Activated naive CD4-positive, alpha-beta T cell treated with anti-CD3 and anti-CD28 coated beads, Interleukin-2, amount 10 ng/mL, durations not matched to agents 7 days and 5 days (primary cell): ENCODE data around the gene CALCA.

ENCODE experiments used
- CTCF ChIA-PET: fragments of 350-600 bp; sonication (Branson Sonifier 250); formaldehyde crosslinking; loops from one replicate; lab custom pipeline; 2021; ENCODE audit warnings: antibody characterized with exemption; lab: Charles Lee
- DNase-seq: peaks from one replicate; pipeline ENCODE4 v3.0.0-alpha.2; 2020
- H3K27ac Mint-ChIP-seq: one replicate; pipeline ENCODE4 v1.8.0; 2021; ENCODE audit warnings: mild to moderate bottlenecking, moderate library complexity, mixed read lengths
- H3K27me3 Mint-ChIP-seq: one replicate; pipeline ENCODE4 v1.8.0; 2021; ENCODE audit warnings: mild to moderate bottlenecking, mixed read lengths
- H3K36me3 Mint-ChIP-seq: one replicate; pipeline ENCODE4 v1.8.0; 2021; ENCODE audit warnings: mixed read lengths
- H3K4me1 Mint-ChIP-seq: one replicate; pipeline ENCODE4 v1.8.0; 2021; ENCODE audit warnings: mixed read lengths
- H3K4me3 Mint-ChIP-seq: one replicate; pipeline ENCODE4 v1.8.0; 2021; ENCODE audit warnings: mild to moderate bottlenecking, moderate library complexity, mixed read lengths
- H3K9me3 Mint-ChIP-seq: one replicate; pipeline ENCODE4 v1.8.0; 2021; ENCODE audit warnings: mixed read lengths

CALCA gene

DNA sequence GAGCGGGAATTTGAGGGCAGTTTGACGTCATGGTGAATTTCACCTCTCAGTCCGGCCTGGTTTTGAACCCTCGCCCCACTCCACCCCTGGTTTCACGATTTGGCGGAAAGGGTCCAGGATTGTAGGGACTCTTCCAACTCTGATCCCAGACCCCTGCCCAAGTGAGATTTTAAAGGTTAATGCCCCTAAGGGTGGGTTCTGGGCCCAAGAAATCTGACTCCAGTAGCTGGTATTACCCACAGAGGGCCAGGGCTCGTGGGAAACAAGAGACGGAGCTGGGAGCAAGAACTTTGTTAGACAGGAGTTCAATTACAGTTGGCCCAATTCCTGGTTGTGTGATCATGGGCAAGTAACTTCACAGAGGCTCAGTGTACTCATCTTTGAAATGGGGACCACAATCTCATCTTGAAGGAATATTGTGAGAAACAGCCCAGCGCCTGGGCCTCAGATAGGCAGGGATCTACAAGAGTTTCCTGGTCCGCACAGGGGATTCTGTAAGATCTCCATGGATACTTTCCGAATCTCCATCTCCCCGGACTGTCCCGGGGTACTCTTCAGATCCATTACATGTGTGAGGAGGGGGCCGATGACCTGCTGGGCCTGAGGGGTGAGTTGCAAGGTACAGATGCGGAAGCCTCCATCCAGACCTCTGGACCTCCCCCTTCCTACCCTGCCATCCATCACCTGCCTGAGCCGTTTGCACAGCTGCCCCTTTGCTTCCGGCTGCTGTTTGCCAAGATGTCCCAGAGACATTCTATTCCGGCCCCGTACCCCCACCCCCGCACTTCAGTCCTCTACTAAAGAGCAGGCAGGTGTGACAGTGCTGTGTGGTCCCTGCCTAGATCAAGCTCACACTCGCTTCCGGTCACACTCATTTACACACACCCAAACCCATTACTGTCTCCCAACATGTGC lies 687 bp upstream of the CALCA start:
- Mint-ChIP-seq H3K4me1 (peaks cover 32% of the 10 kb centered on the region), H3K9me3 (no peaks in the 10 kb centered on the region), H3K27me3 (peaks cover 92% of the 10 kb centered on the region), H3K36me3 (no peaks in the 10 kb centered on the region), H3K4me3 (peak overlapping the region; percentile 45), H3K27ac (no peak overlapping the region)
- no peak for DNase-seq
- CTCF ChIA-PET: interaction anchor here (1.5 to 4.7 kb wide), 4 partner anchors 34 to 103 kb away, joined by 3 to 46 read pairs (median 32); partner anchors contain the start of gene CALCB

DNA sequence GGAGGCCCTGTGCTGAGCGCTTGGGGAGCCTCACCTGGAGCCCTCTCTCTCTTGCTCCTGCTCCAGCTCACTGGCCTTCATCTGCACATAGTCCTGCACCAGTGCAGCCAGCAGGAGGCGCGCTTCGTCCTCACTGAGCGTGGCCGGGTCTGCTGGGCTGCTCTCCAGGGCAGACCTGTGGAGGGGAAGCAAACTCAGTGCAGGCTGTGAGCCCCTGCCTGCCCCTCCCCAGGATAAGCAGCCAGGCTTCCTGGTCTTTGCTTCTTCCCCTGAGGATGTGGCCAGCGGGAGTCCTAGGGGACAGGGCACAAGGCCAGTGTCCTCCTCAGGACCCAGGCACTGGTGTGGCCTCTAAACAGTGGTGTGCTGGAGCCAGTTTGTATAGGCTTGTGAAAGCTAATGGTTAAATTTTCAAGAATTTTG lies 2.2 kb downstream of the CALCA start:
- Mint-ChIP-seq H3K9me3 (no peaks in the 10 kb centered on the region), H3K27ac (no peak overlapping the region), H3K36me3 (no peaks in the 10 kb centered on the region), H3K27me3 (peaks cover 75% of the 10 kb centered on the region), H3K4me3 (no peak overlapping the region), H3K4me1 (peaks cover 27% of the 10 kb centered on the region)
- DNase-seq: peak; percentile 71
- CTCF ChIA-PET: interaction anchor here (0.6 to 2.4 kb wide), 9 partner anchors 12 to 238 kb away, joined by 3 to 16 read pairs (median 6); partner anchors contain the start of gene CALCB

DNA sequence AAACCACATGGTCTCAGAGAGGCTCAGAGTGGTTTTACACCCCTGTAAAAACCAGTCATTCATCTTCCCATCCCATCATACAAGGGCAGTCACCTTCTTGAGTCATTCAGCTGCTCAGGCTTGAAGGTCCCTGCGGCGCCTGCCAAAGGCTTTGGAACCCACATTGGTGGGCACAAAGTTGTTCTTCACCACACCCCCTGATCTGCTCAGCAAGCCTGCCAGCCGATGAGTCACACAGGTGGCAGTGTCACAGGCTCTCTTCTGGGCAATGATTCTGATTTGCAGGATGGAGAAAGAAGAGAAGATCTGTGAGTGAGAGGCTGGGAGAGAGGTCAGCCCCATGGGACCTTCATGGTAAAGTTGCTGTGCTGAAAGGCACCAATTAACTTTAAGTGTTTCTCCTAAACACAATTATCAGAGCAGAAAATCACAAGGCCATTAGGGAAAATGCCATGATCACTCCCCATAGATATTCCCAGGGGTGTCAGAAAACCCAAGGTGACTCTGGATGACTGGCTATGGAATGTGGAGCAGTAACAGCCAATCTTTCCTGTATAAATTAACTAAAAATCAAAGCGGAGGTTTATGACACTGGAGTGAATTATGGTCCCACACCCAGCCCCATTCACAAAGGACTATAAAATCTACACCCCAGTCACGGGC lies 4.4 kb downstream of the CALCA start:
- CTCF ChIA-PET: interaction anchor here (1.0 to 2.4 kb wide), 4 partner anchors 39 to 107 kb away, joined by 3 to 13 read pairs (median 4); no protein-coding TSS in a partner anchor
- Mint-ChIP-seq H3K27ac (no peak overlapping the region), H3K9me3 (no peaks in the 10 kb centered on the region), H3K4me1 (peaks cover 5% of the 10 kb centered on the region), H3K4me3 (no peak overlapping the region), H3K27me3 (peaks cover 53% of the 10 kb centered on the region), H3K36me3 (no peaks in the 10 kb centered on the region)
- DNase-seq: no peak

DNA sequence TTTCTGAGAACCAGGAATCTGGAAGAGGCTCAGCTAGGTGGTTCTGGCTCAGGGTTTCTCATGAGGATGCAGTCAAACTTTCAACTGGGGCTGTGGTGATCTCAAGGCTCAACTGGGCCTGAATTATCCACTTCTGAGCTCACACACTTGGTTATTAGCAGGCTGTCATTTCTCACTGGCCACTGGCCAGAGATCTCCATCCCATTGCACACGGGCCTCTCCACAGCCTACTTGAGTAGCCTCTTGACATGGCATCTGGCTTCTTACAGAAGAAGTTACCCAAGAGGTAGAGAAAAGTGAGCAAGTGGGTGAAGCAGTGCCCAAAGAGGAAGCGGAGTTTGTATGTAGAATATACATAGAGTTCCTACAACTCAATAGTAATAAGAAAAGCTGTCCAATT lies 16.0 kb downstream of the CALCA start:
- H3K36me3 Mint-ChIP-seq: no peaks in the 10 kb centered on the region
- CTCF ChIA-PET: no interaction called here
- no peaks in the 10 kb centered on the region for H3K9me3 Mint-ChIP-seq
- H3K4me3 Mint-ChIP-seq: no peak overlapping the region
- H3K27me3 Mint-ChIP-seq: peaks cover 4% of the 10 kb centered on the region
- no peaks in the 10 kb centered on the region for H3K4me1 Mint-ChIP-seq
- DNase-seq: no peak
- H3K27ac Mint-ChIP-seq: no peak overlapping the region

DNA sequence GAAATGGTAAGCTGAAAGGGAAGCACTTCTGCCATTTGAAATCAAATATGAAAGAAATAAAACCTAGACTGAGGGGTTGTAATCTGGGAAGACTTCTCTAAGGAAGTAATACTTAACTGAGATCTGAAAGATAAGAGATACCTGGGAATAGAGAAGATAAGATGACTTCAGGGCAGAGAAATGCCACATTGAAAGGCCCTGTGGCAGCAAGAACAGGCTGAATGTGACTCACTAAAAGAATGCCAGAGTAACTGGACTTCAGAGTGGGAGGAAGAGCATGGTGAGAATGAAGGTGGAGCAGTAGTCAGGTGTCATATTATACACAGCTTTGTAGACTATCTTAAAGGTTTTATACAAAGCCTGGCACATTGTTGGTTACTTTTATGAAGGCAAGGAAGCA lies 17.6 kb downstream of the CALCA start:
- no peaks in the 10 kb centered on the region for H3K36me3 Mint-ChIP-seq
- no peak for DNase-seq
- H3K27ac Mint-ChIP-seq: no peak overlapping the region
- H3K4me3 Mint-ChIP-seq: no peak overlapping the region
- H3K9me3 Mint-ChIP-seq: no peaks in the 10 kb centered on the region
- H3K27me3 Mint-ChIP-seq: peaks cover 4% of the 10 kb centered on the region
- CTCF ChIA-PET: interaction anchor here (2.8 kb wide), 1 partner anchor 20 kb away, joined by 11 read pairs; no protein-coding TSS in a partner anchor
- H3K4me1 Mint-ChIP-seq: no peaks in the 10 kb centered on the region

DNA sequence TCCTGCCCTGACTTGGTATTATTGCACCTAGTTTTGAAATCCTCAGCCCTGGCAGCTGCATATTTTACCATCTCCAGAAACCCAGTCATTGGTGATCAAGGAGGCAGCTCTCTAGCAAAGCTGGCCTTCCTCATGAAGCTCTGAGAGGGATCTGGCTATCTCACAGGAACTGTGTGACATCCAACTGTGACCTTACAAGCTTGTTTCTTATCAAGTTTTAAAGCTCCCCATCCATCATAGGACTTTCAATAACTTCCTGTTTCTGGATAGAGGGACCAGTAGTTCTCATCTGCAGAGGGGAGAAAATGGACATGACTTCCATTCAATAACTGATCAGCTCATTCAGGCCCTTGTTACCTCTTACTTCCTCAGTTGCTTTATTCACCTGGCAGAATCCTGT lies 18.2 kb downstream of the CALCA start:
- H3K27ac Mint-ChIP-seq: no peak overlapping the region
- H3K36me3 Mint-ChIP-seq: no peaks in the 10 kb centered on the region
- no peaks in the 10 kb centered on the region for H3K4me1 Mint-ChIP-seq
- CTCF ChIA-PET: interaction anchor here (2.8 kb wide), 1 partner anchor 21 kb away, joined by 11 read pairs; no protein-coding TSS in a partner anchor
- DNase-seq: no peak
- no peak overlapping the region for H3K4me3 Mint-ChIP-seq
- peaks cover 4% of the 10 kb centered on the region for H3K27me3 Mint-ChIP-seq
- H3K9me3 Mint-ChIP-seq: no peaks in the 10 kb centered on the region

DNA sequence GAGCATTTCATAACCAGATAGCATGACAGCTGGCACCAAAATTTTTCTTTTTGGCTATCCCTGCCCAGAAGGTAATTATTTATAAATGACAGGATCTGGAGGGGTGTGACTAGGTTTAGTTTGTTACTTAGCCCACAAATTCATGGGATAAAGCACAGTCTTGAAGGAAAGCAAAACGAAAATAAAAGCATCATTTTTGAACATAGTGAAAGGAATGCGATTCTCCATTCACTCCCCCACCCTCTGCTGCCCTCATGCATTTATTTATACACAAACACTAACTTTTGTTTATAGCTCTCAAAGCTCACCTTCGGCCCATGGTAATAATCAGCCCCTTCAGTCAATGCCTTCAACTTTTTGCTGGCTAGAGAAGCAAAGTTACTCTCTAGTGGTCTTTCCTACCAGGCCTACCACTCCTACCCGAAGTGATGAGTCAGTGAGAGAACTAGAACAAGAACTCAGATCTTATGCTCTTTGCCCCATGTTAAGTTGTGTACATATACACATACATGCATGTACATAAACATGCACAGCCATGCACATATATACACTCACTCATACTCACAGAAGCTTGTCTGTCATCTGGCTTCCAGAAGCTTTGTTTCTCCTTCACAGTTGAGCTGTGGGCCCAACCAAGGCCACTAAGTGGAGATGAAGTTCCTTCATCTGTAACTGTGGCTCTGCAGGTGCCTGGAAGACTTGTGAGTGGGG lies 22.6 kb downstream of the CALCA start:
- no peaks in the 10 kb centered on the region for H3K36me3 Mint-ChIP-seq
- CTCF ChIA-PET: interaction anchor here (1.2 to 2.3 kb wide), 2 partner anchors 19 to 42 kb away, joined by 7 to 8 read pairs; no protein-coding TSS in a partner anchor
- H3K9me3 Mint-ChIP-seq: no peaks in the 10 kb centered on the region
- H3K4me1 Mint-ChIP-seq: no peaks in the 10 kb centered on the region
- peaks cover 2% of the 10 kb centered on the region for H3K27me3 Mint-ChIP-seq
- DNase-seq: no peak
- no peak overlapping the region for H3K27ac Mint-ChIP-seq
- H3K4me3 Mint-ChIP-seq: no peak overlapping the region

DNA sequence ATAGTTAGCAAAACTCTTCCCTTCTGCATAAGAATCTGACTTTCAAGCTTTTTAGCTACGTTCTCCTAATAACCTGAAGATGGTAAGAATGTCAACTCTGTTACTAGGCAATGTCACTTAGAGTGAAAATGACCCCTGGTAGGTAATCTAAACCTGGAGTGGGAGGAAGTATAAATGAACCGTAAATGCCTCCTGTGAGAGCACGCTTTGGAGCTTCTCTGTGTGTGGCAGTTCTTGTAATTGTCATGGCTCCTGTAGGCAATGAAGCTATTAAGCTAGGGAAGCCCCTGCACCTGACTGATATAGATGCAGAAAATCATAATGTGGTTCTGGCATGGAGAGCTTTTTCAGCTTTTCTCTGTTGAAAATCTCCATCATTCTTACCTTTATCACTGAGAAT lies 29.4 kb downstream of the CALCA start:
- no peak overlapping the region for H3K4me3 Mint-ChIP-seq
- H3K9me3 Mint-ChIP-seq: no peaks in the 10 kb centered on the region
- no peak overlapping the region for H3K27ac Mint-ChIP-seq
- DNase-seq: no peak
- no peaks in the 10 kb centered on the region for H3K27me3 Mint-ChIP-seq
- CTCF ChIA-PET: interaction anchor here (1.0 kb wide), 1 partner anchor 35 kb away, joined by 4 read pairs; no protein-coding TSS in a partner anchor
- no peaks in the 10 kb centered on the region for H3K4me1 Mint-ChIP-seq
- H3K36me3 Mint-ChIP-seq: peaks cover 2% of the 10 kb centered on the region

DNA sequence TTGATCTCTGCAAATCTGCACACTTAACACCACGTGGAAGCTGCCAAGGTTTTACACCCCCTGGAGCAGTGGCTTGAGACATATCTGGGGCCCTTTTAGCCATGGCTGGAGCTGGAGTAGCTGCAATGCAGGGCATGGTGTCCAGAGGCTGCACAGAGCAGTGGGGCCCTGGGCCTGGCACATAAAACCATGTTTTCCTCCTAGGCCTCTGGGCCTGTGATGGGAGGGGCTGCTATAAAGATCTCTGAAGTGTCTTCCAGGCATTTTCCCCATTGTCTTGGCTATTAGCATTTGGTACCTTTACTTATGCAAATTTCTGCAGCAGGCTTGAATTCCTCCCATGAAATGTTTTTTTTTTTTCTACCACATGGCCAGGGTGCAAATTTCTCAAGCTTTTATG lies 33.2 kb downstream of the CALCA start:
- Mint-ChIP-seq H3K36me3 (peaks cover 2% of the 10 kb centered on the region), H3K4me1 (no peaks in the 10 kb centered on the region), H3K9me3 (no peaks in the 10 kb centered on the region), H3K4me3 (no peak overlapping the region), H3K27me3 (no peaks in the 10 kb centered on the region), H3K27ac (no peak overlapping the region)
- CTCF ChIA-PET: no interaction called here
- no peak for DNase-seq

DNA sequence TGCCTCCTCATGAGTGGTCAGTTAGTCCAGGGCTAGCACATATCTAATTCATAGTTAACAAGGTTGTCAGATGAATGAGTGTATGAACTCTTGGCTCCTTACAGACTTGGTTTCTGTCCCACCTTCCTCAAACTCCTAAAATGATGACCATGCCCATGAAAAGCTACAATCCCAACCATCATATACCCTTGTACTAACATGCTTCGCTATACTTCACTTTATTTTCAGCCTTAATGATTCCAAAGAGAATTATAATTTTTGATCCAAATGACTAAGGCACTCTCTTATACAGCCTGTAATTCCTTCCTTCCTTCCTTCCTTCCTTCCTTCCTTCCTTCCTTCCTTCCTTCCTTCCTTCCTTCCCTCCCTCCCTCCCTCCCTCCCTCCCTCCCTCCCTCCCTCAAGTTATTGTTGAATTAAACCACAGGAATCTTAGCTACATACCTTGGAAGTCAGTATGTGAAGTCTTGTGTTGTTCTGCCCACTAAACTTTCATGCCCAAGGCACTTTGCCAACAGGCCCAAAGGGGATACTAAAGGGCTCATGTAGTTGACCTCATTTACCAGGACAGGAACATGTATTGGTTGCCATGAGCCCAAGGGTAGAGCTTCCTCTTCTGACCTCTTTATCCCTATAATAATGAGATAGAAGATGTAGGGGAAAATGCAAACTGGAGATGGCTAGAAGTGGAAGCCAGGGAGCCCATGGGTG lies 37.4 kb downstream of the CALCA start:
- CTCF ChIA-PET: no interaction called here
- Mint-ChIP-seq H3K4me1 (no peaks in the 10 kb centered on the region), H3K4me3 (no peak overlapping the region), H3K9me3 (no peaks in the 10 kb centered on the region), H3K36me3 (peaks cover 2% of the 10 kb centered on the region), H3K27ac (no peak overlapping the region), H3K27me3 (no peaks in the 10 kb centered on the region)
- DNase-seq: no peak

DNA sequence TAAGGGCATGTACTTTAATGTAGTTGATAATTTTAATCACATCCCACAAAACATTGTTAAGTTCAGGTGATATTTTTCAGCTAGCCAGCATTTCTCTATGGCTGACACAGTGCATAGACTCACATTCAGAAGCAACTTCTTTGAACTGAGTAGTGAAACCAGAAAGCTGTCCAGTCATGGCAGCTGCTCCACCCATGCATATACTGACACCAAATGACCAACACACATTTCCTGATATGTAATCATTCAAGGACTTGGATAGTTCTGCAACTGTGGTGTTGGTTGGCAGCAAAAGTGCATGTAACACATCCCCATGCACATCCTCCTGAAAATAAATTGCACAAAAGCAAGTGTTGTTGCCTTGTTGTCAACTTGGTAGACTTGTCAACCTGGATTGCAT lies 39.7 kb downstream of the CALCA start:
- Mint-ChIP-seq H3K4me1 (no peaks in the 10 kb centered on the region), H3K36me3 (no peaks in the 10 kb centered on the region)
- CTCF ChIA-PET: no interaction called here

DNA sequence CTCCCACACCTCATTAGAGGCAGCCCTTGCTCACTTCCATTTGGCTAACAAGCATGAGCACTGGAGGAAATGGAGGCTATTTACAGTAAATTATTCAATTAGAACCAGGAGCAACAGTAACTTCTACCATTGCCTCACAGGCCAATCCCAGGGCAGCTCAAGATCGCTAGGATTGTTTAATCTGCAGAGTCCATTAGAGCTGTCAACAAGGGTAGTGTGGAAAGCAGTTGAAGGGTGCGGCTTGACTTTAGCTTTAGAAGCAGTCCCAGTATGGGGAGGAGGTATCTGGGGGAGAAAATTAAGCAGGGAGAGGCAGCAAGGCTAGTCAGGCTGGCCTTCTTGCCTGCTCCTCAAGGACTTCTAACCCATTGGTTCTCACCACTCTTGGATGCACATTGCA lies 41.8 kb downstream of the CALCA start:
- Mint-ChIP-seq H3K27ac (no peak overlapping the region), H3K36me3 (no peaks in the 10 kb centered on the region), H3K4me3 (no peak overlapping the region), H3K9me3 (peaks cover 7% of the 10 kb centered on the region), H3K4me1 (no peaks in the 10 kb centered on the region), H3K27me3 (no peaks in the 10 kb centered on the region)
- no peak for DNase-seq
- CTCF ChIA-PET: no interaction called here

More for the DNA sequence above, 39.7 kb downstream of the CALCA start:
- H3K27me3 Mint-ChIP-seq: no peaks in the 10 kb centered on the region
- H3K4me3 Mint-ChIP-seq: no peak overlapping the region
- H3K27ac Mint-ChIP-seq: no peak overlapping the region
- DNase-seq: no peak
- H3K9me3 Mint-ChIP-seq: peaks cover 7% of the 10 kb centered on the region

DNA sequence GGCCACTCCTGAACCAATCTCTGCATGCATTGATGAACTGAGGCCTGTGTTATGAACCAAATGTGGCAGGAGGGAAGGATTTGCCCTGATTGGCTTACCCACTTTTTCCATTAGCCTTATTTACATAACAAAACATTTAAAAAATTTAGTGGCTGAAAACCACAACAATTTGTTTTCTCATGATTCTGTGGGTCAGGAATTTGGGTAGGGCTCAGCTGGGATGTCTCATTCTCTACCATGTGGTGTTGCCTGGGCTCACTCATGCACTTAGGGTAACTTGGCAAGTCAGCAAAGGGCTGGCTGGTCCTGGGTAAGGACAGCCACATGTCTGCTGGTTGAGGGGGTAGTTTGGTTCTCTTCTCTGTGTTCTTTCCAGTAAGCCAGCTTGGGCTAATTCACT lies 45.0 kb downstream of the CALCA start:
- no peaks in the 10 kb centered on the region for H3K4me1 Mint-ChIP-seq
- DNase-seq: no peak
- CTCF ChIA-PET: no interaction called here
- H3K27ac Mint-ChIP-seq: no peak overlapping the region
- no peaks in the 10 kb centered on the region for H3K36me3 Mint-ChIP-seq
- H3K27me3 Mint-ChIP-seq: no peaks in the 10 kb centered on the region
- H3K4me3 Mint-ChIP-seq: no peak overlapping the region
- peaks cover 7% of the 10 kb centered on the region for H3K9me3 Mint-ChIP-seq
